OCI-LY3 (cell line): ENCODE results near the gene DNAH10.

Experiments
- CTCF ChIP-seq: fragments of 200-600, 300-600 bp; sonication (generic); IDR thresholded peaks from 2 replicates; pipeline ENCODE4 v1.5.1; 2014; ENCODE audit warnings: antibody characterized with exemption, low read length, low read depth
- EZH2phosphoT487 ChIP-seq: fragments of 200-600 bp; shearing (Covaris generic); IDR thresholded peaks from 2 replicates; pipeline ENCODE4 v1.6.1; 2018; ENCODE audit warnings: antibody characterized with exemption, mixed run types, low read depth

GRCh38 chr12:123882161-123882705 is 120.1 kb downstream of the DNAH10 start:
- TF ChIP-seq EZH2phosphoT487 (no peak), CTCF (no peak)
